GM18951 (cell line): ENCODE measurements around the gene PTCHD1.

Experiments
- POLR2A ChIP-seq: IDR thresholded peaks from 4 replicates; pipeline ENCODE4 v1.6.1; 2011; ENCODE audit warnings: mild to moderate bottlenecking; ENCODE audit not compliant: insufficient read length, insufficient read depth; ENCODE audit errors: extremely low read depth
- in situ Hi-C: fragments of 300-500 bp; cut with MboI; formaldehyde crosslinking; loops from one replicate; pipeline ENCODE4 v1.12.0; 2022; ENCODE audit warnings: low sequenced_read_pairs, mixed read lengths, inconsistent platforms; ENCODE audit not compliant: unreplicated experiment

The PTCHD1 gene

DNA sequence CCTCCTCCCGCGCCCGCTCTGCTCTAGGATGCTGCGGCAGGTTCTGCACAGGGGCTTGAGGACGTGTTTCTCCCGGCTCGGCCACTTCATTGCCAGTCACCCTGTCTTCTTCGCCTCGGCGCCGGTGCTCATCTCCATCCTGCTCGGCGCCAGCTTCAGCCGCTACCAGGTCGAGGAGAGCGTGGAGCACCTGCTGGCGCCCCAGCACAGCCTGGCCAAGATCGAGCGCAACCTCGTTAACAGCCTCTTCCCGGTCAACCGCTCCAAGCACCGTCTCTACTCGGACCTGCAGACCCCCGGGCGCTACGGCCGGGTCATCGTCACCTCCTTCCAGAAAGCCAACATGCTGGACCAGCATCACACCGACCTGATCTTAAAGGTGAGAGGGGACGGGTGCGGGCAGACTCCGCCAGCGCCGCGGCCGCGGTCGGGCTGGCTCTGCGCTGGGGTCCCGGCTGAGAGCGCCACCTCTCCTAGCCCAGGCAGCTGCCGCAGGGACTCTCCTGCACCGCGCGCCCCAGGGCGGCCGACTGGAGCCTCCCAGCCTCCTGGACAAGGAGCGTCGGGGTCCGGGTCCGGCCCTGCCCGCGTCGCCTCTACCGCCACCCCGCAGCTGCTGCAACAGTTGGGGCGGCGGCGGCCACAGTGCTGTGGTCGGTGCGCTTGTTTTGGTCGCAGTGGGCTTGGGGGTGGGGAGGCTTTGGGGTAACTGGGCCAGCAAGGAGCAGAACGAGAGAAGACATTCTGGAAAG, at the start of gene PTCHD1:
TSS of gene PTCHD1 (plus strand) at position 2 of the 752 bp plus-strand sequence. CDS start at position 29, 27 bp downstream.
- in situ Hi-C loops, result no loop called here
- no peak for TF ChIP-seq POLR2A

DNA sequence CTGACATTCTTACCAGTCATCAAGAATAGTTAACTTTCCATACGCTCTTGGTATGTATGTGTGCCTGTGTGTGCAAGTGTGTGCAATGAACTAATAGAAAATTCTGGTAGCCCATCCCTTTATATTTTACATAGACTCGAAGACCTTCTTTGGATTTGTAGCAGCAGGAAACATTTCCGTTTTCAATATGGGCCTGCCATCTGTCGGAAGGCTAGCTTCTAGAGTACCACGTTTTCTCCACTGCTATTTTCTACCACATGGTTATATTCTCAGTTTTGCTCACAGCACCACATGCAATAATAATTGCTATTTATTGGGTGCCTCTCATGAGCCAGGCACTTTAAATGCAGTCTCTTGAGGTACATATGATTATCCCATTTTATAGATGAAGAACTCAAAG, 47.9 kb upstream of the PTCHD1 start:
- no peak for TF ChIP-seq POLR2A
- in situ Hi-C loops, result no loop called here

DNA sequence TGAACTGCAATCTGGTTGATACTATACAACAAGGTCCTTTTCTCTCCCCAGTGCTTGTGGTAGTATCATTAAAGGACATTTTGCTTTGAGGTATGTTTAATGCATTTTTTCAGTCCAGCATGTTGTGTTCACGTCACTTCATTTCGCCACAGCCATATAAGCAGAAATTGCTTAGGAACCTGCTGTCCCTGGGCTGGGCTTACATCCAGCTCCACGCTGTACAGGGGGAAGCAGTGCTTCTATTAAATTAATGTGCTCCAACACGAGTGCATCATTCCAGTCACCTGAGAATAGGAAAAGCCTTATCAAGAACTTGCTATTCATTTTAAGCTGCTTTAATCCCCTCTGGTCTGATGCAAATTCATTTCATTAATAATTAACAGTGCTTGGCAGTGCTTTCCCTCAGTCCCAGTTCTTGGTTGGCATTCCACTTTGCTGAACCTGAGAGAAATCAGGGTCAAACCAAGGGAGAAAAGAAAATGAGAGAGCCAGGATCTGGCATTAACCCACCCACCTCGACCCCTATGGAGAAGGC, 47.4 kb upstream of the PTCHD1 start:
- in situ Hi-C loops, result no loop called here
- no peak for TF ChIP-seq POLR2A

DNA sequence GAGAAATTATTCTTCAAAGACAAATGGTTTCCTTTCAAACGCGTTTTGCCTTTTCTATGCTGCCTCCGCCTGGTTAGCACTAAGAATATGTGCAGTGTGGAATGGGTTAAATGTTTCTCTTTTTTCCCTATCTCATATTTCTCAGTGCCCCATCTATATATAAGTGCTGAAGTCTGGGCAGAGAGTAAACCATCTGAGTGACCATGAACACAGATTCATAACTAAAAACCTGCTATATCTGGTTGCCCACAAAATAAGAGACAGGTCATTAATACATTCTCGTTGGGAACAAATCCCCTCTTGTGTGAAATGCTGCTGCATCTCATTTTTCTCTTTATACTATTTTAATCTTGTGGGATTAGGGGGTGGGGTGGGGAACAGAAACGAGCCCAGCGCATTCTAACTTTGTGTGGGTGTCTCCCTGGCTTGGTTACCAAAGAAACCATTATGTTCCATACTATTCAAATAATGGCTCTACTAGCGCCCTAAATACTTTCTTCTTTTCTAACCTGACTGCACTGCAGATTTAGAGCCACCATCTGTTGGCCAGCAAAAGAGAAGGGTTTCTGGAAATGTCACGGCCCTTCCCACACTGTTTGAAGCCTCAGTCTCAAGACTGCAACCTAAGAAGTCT, 42.2 kb upstream of the PTCHD1 start:
- in situ Hi-C loops, result no loop called here
- TF ChIP-seq POLR2A, result no peak

DNA sequence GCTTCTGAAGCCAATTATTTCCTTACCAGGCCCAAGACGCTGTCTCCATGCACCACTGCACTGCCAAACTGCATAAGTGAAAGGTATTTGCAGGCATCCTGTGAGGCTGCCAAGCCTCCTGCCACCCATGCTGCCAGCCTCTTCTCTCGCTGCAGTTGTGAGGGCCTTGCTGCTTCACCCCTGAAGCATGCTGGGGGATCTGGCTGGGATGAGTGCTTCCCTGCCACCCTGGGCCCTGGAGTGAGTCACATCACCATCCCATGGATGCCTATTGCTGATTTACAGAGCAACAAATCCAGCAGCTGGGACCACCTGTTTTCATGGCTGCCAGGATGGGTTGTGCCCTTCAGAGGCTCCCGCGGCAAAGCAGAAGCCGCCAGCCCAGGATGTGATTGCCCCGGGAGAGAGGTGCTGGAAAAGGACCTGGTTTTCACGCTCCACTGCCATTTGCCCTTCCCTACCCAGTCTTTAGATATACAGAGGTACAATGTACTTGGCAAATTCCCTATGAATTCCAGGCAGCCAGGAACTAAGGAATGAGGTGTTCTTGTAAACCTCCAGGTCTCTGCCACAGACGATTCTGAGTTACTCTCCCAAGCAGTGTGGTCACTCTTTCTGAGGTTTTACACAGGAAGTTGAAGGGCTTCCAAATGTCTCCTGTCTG, 41.5 kb upstream of the PTCHD1 start:
- in situ Hi-C loops, result no loop called here
- no peak for TF ChIP-seq POLR2A

DNA sequence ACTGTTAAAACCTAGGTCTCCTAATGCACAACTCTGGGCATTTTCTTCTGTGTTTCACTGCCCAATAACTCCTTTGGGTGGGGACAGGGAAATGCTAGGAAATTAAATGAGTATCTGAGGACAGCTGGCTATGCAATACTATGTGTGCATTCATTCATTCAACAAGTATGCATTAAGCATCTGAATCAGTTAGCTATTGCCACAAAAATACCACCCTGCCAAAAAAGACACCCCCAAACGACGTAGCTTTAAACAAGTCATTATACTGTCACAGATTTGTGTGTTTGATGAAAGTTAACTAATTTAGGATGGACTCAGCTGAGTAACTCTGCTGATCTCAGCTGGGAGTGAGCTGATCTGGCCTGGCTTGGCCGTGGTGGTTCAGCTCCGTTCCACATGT, 29.8 kb upstream of the PTCHD1 start:
- in situ Hi-C loops, result no loop called here
- TF ChIP-seq POLR2A, result no peak

DNA sequence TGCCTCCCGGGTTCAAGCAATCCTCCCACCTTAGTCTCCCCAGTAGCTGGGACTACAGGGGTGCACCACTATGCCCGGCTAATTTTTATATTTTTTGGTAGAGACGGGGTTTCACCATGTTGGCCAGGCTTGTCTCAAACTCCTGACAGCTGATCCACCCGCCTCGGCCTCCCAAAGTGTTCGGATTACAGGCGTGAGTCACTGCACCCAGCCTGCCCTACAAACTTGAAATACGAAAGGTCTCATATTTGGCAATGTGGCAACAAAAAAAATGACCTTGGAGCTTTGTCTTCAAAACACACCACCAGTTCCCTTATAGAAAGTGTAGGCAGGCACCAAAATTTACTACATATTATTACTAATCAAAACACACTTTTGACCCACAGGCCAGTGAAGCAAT, 22.9 kb upstream of the PTCHD1 start:
- no peak for TF ChIP-seq POLR2A
- in situ Hi-C loops, result no loop called here

DNA sequence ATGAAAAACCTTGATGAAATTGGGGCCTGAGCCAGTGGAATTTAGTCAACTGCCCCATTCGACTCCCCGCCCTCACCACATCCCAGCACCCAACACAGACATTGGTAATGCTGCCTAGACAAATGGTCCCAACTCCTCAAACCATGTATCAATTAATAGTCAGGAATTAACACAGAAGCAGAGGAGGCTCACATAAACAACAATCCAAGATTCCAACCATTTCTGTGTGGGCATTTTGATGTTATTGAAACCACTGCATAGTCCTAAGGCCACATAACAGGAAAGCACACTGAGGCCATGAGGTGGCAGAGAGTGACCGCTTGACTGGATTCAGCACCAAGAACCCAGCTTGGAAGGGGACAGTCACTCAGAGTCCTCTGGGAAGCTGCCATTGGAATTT, 22.5 kb upstream of the PTCHD1 start:
- in situ Hi-C loops, result no loop called here
- TF ChIP-seq POLR2A, result no peak

DNA sequence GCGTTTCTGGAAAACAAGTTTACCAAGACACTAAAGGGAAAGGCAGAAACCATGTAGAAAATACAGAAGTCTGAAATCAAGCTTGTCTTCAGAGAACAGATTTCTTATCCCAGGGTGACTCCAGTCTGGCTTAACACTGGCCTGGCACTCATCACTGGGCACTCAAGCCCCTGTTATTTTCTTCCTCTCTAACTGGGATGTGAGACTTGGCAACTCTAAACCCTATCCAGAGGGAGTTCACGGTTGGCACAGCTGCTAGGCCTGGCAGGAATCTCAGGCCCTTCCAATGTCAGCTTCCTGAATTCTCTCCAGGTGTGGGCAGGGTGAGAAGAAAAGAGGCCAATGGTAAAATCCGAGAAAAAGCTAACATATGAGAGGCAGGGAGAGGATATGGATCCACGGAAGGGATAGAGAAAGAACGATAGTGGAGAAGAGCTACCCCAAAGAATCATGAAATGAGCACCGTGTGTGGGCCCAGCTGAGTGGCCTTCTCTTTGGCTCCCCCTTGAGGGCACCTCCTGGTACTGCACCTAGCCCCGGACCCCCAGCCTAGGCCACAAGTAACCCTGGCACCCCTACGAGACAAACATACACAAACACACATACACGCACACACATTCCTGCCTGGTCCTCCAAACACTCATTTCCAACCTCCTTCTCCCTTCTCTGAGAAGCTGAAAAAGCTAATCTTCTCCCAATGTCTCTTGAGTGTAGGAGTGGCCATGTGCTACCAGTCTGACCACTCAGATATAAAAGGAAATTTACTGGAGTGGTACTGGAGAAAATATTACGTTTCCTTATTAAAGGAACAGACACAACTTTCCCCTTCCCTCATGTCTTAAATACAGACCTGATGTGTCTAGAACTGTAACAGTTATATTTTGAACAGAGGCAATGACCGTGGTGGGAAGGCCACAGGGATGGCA, 16.6 kb upstream of the PTCHD1 start:
- no peak for TF ChIP-seq POLR2A
- in situ Hi-C loops, result no loop called here

DNA sequence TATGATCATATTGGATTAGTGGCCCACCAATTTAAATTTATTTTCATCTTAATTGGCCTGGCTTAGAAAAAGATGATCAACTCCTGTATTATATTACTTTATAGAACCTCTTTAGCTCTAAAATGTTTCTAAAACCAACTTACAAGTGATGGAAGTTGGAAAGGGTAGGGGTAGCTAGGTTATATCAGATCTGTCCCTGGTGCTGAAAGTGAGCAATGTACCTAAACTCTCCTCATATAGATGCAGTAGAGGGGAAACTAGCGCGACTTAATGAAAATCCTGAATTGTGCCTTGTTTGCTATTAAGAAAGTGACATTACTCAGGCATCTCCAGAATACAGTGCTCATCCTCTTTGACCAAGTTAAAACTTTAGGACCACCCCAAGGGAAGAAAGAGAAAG, 7.5 kb upstream of the PTCHD1 start:
- TF ChIP-seq POLR2A, result no peak
- in situ Hi-C loops, result no loop called here

DNA sequence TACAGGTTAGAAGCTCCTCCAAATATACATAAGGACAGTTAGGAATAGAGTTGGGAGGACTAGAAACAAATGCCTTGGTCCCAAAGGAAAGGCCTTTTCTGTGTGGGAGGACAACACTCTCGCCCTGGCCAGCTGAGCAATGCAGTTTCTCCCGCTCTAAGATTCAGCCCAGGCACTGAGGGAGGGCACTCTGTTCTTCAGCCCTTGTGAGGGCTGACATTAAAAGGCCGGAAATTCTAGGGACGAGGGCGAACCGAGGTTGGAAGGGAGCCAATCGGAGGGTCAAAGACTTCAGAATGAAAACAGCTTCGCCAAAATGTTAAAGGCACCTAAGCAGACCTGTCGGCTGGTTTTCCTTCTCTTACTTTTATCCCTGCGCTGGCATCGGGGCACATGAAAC, 2.9 kb upstream of the PTCHD1 start:
- in situ Hi-C loops, result no loop called here
- TF ChIP-seq POLR2A, result no peak

DNA sequence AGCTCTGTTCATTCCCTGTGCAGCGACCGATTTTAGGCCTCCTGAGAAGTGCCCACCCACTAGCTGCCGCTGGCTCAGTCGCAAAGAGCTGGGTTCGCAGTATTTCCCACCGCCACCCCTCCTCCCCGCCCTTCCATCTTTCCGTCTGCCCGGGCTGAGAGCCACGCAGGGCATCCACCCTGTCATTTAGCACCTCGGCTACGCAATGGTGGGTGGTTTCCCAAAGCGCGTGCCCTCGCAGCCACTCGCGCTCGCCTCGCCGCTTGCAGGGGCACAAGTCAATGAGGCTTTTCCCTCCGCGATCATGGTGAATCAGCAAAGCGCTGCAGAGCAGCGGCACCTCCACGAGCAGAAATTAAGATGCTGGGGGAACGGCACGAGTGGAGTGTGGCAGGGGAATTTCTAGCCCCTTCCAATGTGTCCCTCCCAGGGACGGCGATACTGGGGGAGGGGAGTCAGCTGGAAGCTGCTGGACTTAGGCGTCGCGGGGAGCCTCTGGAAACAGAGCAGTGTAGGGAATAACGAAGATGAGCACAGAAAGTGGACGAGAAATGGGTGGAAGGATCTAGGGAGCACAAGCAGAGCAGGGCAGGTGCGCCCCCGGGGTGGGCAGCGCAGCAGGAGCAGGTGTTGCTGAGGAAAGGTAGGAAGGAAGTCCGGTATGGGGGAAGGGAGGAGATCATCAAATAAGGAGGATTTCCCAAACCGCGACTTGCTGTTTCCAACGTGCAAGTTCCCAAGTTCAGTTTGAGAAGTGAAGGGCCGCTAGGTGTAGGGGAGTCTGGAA, 2.4 kb upstream of the PTCHD1 start:
- no peak for TF ChIP-seq POLR2A
- in situ Hi-C loops, result no loop called here
